H1 (cell line): ENCODE data around the gene PRR5L. TPM values are rescaled to one million over a fixed set of nuclear protein-coding genes. Genes with fewer than 3 reads are reported as not detected.

Experiments used
- CTCF ChIA-PET: fragments of 300-600 bp; sonication (Branson Sonifier 250); formaldehyde crosslinking; loops from one replicate; lab custom pipeline; 2021; ENCODE audit not compliant: partially characterized antibody; lab: Charles Lee
- POLR2A ChIA-PET: fragments of 300-600 bp; sonication (Branson Sonifier 250); formaldehyde crosslinking; loops from one replicate; lab custom pipeline; 2021; ENCODE audit warnings: inconsistent platforms; ENCODE audit not compliant: partially characterized antibody; lab: Charles Lee
- DNase-seq, 2 experiments: peaks; one replicate each; pipeline versions ENCODE4 v3.0.0 to v3.0.0-alpha.2; 2010 to 2022; ENCODE audit warnings: low spot score in 2 of 2, low read depth in 1 of 2, mixed read lengths in 1 of 2
- FAIRE-seq: peaks from 2 replicates; lab custom pipeline; 2011; peaks lifted over from hg19 to GRCh38; lab: Jason Lieb, UNC
- H2AFZ ChIP-seq: 2 replicates; pipeline ENCODE4 v1.8.1; 2012; ENCODE audit warnings: low read length, inconsistent platforms
- H2AK5ac ChIP-seq: 2 replicates; pipeline ENCODE4 v1.6.1; 2013; ENCODE audit warnings: low read depth, low read length
- H2BK120ac ChIP-seq: replicated peaks from 2 replicates; pipeline ENCODE3; 2013; ENCODE audit warnings: low read depth, low read length, inconsistent platforms
- H2BK12ac ChIP-seq: 2 replicates; pipeline ENCODE4 v1.6.1; 2013; ENCODE audit warnings: low read depth, low read length
- H2BK15ac ChIP-seq: 2 replicates; pipeline ENCODE4 v1.6.1; 2013; ENCODE audit warnings: low read length
- H2BK20ac ChIP-seq: 2 replicates; pipeline ENCODE4 v1.6.1; 2013; ENCODE audit warnings: low read length
- H2BK5ac ChIP-seq: 2 replicates; pipeline ENCODE4 v1.6.1; 2013; ENCODE audit warnings: low read depth, low read length
- H3K14ac ChIP-seq: 2 replicates; pipeline ENCODE4 v1.6.1; 2013; ENCODE audit warnings: inconsistent platforms; ENCODE audit not compliant: insufficient read length
- H3K18ac ChIP-seq: 2 replicates; pipeline ENCODE4 v1.6.1; 2013; ENCODE audit warnings: low read length; ENCODE audit errors: extremely low read depth
- H3K23ac ChIP-seq: 2 replicates; pipeline ENCODE4 v1.6.1; 2013; ENCODE audit warnings: inconsistent platforms; ENCODE audit not compliant: insufficient read length
- H3K23me2 ChIP-seq: 2 replicates; pipeline ENCODE4 v1.6.1; 2013; ENCODE audit warnings: low read depth, low read length
- H3K27ac ChIP-seq: 2 replicates; pipeline ENCODE4 v1.6.1; 2011; ENCODE audit warnings: low read depth, low read length, inconsistent platforms
- H3K27me3 ChIP-seq, 4 experiments: replicated peaks in 1 of 4; 1 replicate in 1 of 4; 2 replicates in 3 of 4; pipeline versions ENCODE4 v1.6.1 to v1.8.1; 2011 to 2013; ENCODE audit warnings: low read length in 3 of 4, mild to moderate bottlenecking in 3 of 4, inconsistent platforms in 2 of 4, mixed read lengths in 2 of 4, moderate library complexity in 1 of 4; ENCODE audit not compliant: control insufficient read depth in 3 of 4, insufficient read depth in 3 of 4; ENCODE audit errors: extremely low read depth in 1 of 4
- H3K36me3 ChIP-seq, 4 experiments: 2 replicates each; pipeline versions ENCODE4 v1.6.1 to v1.8.1; 2011 to 2013; ENCODE audit warnings: mild to moderate bottlenecking in 4 of 4, low read length in 3 of 4, moderate library complexity in 2 of 4, control low read depth in 1 of 4, inconsistent platforms in 1 of 4; ENCODE audit not compliant: insufficient read depth in 4 of 4, control insufficient read depth in 2 of 4
- H3K4ac ChIP-seq: replicated peaks from 2 replicates; pipeline ENCODE3; 2013; ENCODE audit warnings: low read length, low read depth, mixed read lengths, inconsistent platforms; ENCODE audit not compliant: insufficient read length
- H3K4me1 ChIP-seq, 4 experiments: replicated peaks in 1 of 4; 1 replicate in 1 of 4; 2 replicates in 3 of 4; pipeline versions ENCODE4 v1.6.1 to v1.8.1; 2011 to 2013; ENCODE audit warnings: low read length in 3 of 4, inconsistent platforms in 2 of 4, mixed read lengths in 1 of 4; ENCODE audit not compliant: insufficient read depth in 4 of 4, control insufficient read depth in 3 of 4
- H3K4me2 ChIP-seq, 2 experiments: 2 replicates each; pipeline versions ENCODE4 v1.6.1 to v1.8.1; 2011 to 2013; ENCODE audit warnings: low read depth in 2 of 2, low read length in 2 of 2, control low read depth in 1 of 2, inconsistent platforms in 1 of 2, mild to moderate bottlenecking in 1 of 2; ENCODE audit not compliant: insufficient read depth in 1 of 2
- H3K4me3 ChIP-seq, 4 experiments: fragments of 200-600, 300-600 bp in 1 of 4; sonication (generic), shearing (Covaris generic), sonication (Bioruptor Twin) in 1 of 4; 2 replicates each; pipeline versions ENCODE4 v1.5.1 to v1.8.1; 2011 to 2016; ENCODE audit warnings: low read length in 4 of 4, low read depth in 3 of 4, control low read depth in 2 of 4, inconsistent platforms in 2 of 4, mild to moderate bottlenecking in 2 of 4, mixed read lengths in 1 of 4, moderate library complexity in 1 of 4; ENCODE audit not compliant: insufficient read depth in 2 of 4; ENCODE audit errors: extremely low read depth in 1 of 4
- H3K56ac ChIP-seq: replicated peaks from 2 replicates; pipeline ENCODE3; 2013; ENCODE audit warnings: low read depth, mild to moderate bottlenecking, mixed read lengths, low read length, inconsistent platforms; ENCODE audit not compliant: insufficient read length
- H3K79me1 ChIP-seq: 2 replicates; pipeline ENCODE4 v1.6.1; 2013; ENCODE audit warnings: low read depth, low read length, control low read depth
- H3K79me2 ChIP-seq, 2 experiments: 2 replicates each; pipeline versions ENCODE4 v1.6.1 to v1.8.1; 2012 to 2013; ENCODE audit warnings: low read length in 2 of 2, mild to moderate bottlenecking in 2 of 2, inconsistent platforms in 1 of 2; ENCODE audit not compliant: insufficient read depth in 2 of 2, control insufficient read depth in 1 of 2
- H3K9ac ChIP-seq, 4 experiments: replicated peaks in 1 of 4; 1 replicate in 1 of 4; 2 replicates in 3 of 4; pipeline versions ENCODE4 v1.6.1 to v1.8.1; 2011 to 2013; ENCODE audit warnings: low read depth in 3 of 4, low read length in 3 of 4, control low read depth in 2 of 4, mild to moderate bottlenecking in 2 of 4, moderate library complexity in 2 of 4, inconsistent platforms in 1 of 4; ENCODE audit errors: extremely low read depth in 1 of 4
- H3K9me3 ChIP-seq, 2 experiments: 2 replicates each; pipeline versions ENCODE4 v1.6.1 to v1.8.1; 2012 to 2013; ENCODE audit warnings: mild to moderate bottlenecking in 2 of 2, moderate library complexity in 2 of 2, control low read depth in 1 of 2, inconsistent platforms in 1 of 2, low read depth in 1 of 2, low read length in 1 of 2, mixed read lengths in 1 of 2; ENCODE audit not compliant: insufficient read depth in 2 of 2
- H4K20me1 ChIP-seq, 2 experiments: replicated peaks in 1 of 2; 2 replicates each; pipeline versions ENCODE3 to v1.8.1; 2011 to 2013; ENCODE audit warnings: inconsistent platforms in 2 of 2, low read length in 2 of 2, mild to moderate bottlenecking in 1 of 2; ENCODE audit not compliant: insufficient read depth in 2 of 2, control insufficient read depth in 1 of 2
- H4K5ac ChIP-seq: 2 replicates; pipeline ENCODE4 v1.6.1; 2013; ENCODE audit warnings: low read length, low read depth, mixed read lengths, inconsistent platforms; ENCODE audit not compliant: insufficient read length
- H4K8ac ChIP-seq: 2 replicates; pipeline ENCODE4 v1.8.0; 2013; ENCODE audit warnings: mild to moderate bottlenecking, moderate library complexity, low read length, inconsistent platforms; ENCODE audit not compliant: insufficient read depth; ENCODE audit errors: extremely low read depth
- H4K91ac ChIP-seq: replicated peaks from 2 replicates; pipeline ENCODE3; 2013; ENCODE audit warnings: low read length, mixed read lengths, inconsistent platforms; ENCODE audit not compliant: insufficient read length
- ASH2L ChIP-seq: fragments of 200-600, 300-600 bp; sonication (generic); IDR thresholded peaks from one replicate; pipeline ENCODE4 v1.7.1; 2017; ENCODE audit warnings: low read length
- ATF2 ChIP-seq: IDR thresholded peaks from 2 replicates; pipeline ENCODE4 v1.6.1; 2012; ENCODE audit warnings: low read length, inconsistent platforms
- BRCA1 ChIP-seq: IDR thresholded peaks from 2 replicates; pipeline ENCODE4 v1.6.1; 2012; ENCODE audit warnings: low read depth, low read length, improper control_type of control experiment
- KDM4A ChIP-seq: IDR thresholded peaks from one replicate; pipeline ENCODE4 v1.7.1; 2012; ENCODE audit warnings: low read depth, mild to moderate bottlenecking, moderate library complexity, low read length, inconsistent platforms; ENCODE audit not compliant: severe bottlenecking
- NRF1 ChIP-seq: IDR thresholded peaks from 2 replicates; pipeline ENCODE4 v1.6.1; 2011; ENCODE audit warnings: mild to moderate bottlenecking, low read depth, low read length, improper control_type of control experiment
- PHF8 ChIP-seq: fragments of 200-600 bp; sonication (generic); conservative IDR thresholded peaks from 2 replicates; pipeline ENCODE4 v1.7.1; 2012; ENCODE audit warnings: low read depth, mild to moderate bottlenecking, inconsistent platforms, low read length, moderate library complexity
- POU5F1 ChIP-seq: IDR thresholded peaks from 2 replicates; pipeline ENCODE4 v1.6.1; 2011; ENCODE audit warnings: low read depth, mild to moderate bottlenecking, low read length, moderate library complexity
- RBBP5 ChIP-seq: IDR thresholded peaks from 2 replicates; pipeline ENCODE4 v1.7.1; 2012; ENCODE audit warnings: low read depth, mild to moderate bottlenecking, inconsistent platforms, low read length, moderate library complexity, borderline replicate concordance
- RNF2 ChIP-seq: fragments of 200-900, 300-1000 bp; sonication (generic); IDR thresholded peaks from 2 replicates; pipeline ENCODE4 v1.7.1; 2016; ENCODE audit warnings: borderline replicate concordance, low read depth, mild to moderate bottlenecking, antibody characterized with exemption, low read length; ENCODE audit not compliant: poor library complexity, severe bottlenecking; ENCODE audit errors: missing control alignments
- SIRT6 ChIP-seq: IDR thresholded peaks from one replicate; pipeline ENCODE4 v1.7.1; 2012; ENCODE audit warnings: low read length, inconsistent platforms
- SP1 ChIP-seq: IDR thresholded peaks from 2 replicates; pipeline ENCODE4 v1.6.1; 2011; ENCODE audit warnings: low read depth, low read length
- SP4 ChIP-seq: IDR thresholded peaks from 2 replicates; pipeline ENCODE4 v1.6.1; 2012; ENCODE audit warnings: low read length, inconsistent platforms
- WGBS, 2 experiments: shearing (Covaris generic) in 1 of 2; methylation state at CpG; one replicate each; pipeline versions ENCODE4 v1.1.6 to v1.1.7; 2013 to 2015; ENCODE audit warnings: low lambda C conversion rate in 2 of 2, mixed read lengths in 2 of 2, inconsistent platforms in 1 of 2, low coverage in 1 of 2, missing lambda C conversion rate in 1 of 2; ENCODE audit not compliant: insufficient replicate concordance in 2 of 2, insufficient coverage in 1 of 2, insufficient read length in 1 of 2; ENCODE audit errors: extremely low coverage in 1 of 2, missing lambda C conversion rate in 1 of 2; 5-methylcytosine and 5-hydroxymethylcytosine counted together
- polyA plus RNA-seq, 7 experiments: library from polyadenylated mRNA; depleted of rRNA in 3 of 7; stranded (reverse) in 5 of 7; unstranded in 2 of 7; fragments of >200 nt in 5 of 7; fragments of 200-250 nt in 2 of 7; gene quantifications; 1 replicate in 5 of 7; 2 replicates in 1 of 7; 4 replicates in 1 of 7; pipeline versions ENCODE4 v1.2.1 to v1.2.3, GENCODE V29; 2011 to 2013; ENCODE audit warnings: missing spikeins in 2 of 7, mixed read lengths in 2 of 7
- total RNA-seq: library from RNA; stranded (reverse); fragmentation: NEBNext Ultra II Directional; extraction: Animal tissue kit (Norgen Biotek cat#: 25700); gene quantifications from 2 replicates; pipeline ENCODE4 v1.2.1, GENCODE V29; 2021

PRR5L gene
- total and polyA plus RNA-seq, 2 of the 8 experiments (the other 6 are each of a cell fraction or from before 2014, with no cell fraction given) = 6.6 to 10.1 TPM

- H3K36me3 ChIP-seq = peaks cover 0 to 2% (median under 1%) of the 10 kb centered on the region in 4 experiments; a peak in 2 of 8 replicates
- H3K79me2 ChIP-seq = no peaks in the 10 kb centered on the region
- no peak overlapping the region for H3K4me2 ChIP-seq
- H3K14ac ChIP-seq = no peak overlapping the region
- no peak overlapping the region for H3K23ac ChIP-seq
- no peaks in the 10 kb centered on the region for H3K79me1 ChIP-seq
- ChIA-PET POLR2A (interaction anchor here (0.5 kb wide), 1 partner anchor 158 kb away, joined by 3 read pairs; no protein-coding TSS in a partner anchor), CTCF (interaction anchor here (0.5 to 2.2 kb wide), 4 partner anchors 10 to 265 kb away, joined by 3 to 6 read pairs (median 4); no protein-coding TSS in a partner anchor)
- H2BK120ac ChIP-seq = no peak overlapping the region
- no peaks in the 10 kb centered on the region for H4K20me1 ChIP-seq
- H3K56ac ChIP-seq = no peak overlapping the region
- H4K8ac ChIP-seq = no peak overlapping the region
- H3K4me1 ChIP-seq = no peaks in the 10 kb centered on the region
- no peak overlapping the region for H2BK12ac ChIP-seq
- no peak overlapping the region for H3K27ac ChIP-seq
- no peaks in the 10 kb centered on the region for H3K23me2 ChIP-seq
- no peak overlapping the region for H3K4me3 ChIP-seq
- DNase-seq = no peak
- H3K18ac ChIP-seq = no peak overlapping the region
- FAIRE-seq = no peak
- H4K91ac ChIP-seq = no peak overlapping the region
- no peak overlapping the region for H3K4ac ChIP-seq
- WGBS, 2 experiments = 88% methylated on average over 7 of the region's 7 CpGs; no CpG with 5 or more reads in 1 of the 2 experiments
- no peaks in the 10 kb centered on the region for H3K27me3 ChIP-seq
- H2BK20ac ChIP-seq = no peak overlapping the region
- H3K9ac ChIP-seq = no peak overlapping the region
- no peak overlapping the region for H2AFZ ChIP-seq
- H3K9me3 ChIP-seq = 0 out of 4 replicates have a peak, but pooled peaks cover 0 to 4% of the 10 kb centered on the region in 2 experiments
- H2BK5ac ChIP-seq = no peak overlapping the region
- H2BK15ac ChIP-seq = no peak overlapping the region
- no peak overlapping the region for H4K5ac ChIP-seq
- no peak overlapping the region for H2AK5ac ChIP-seq
- TF ChIP-seq PHF8 = no peak
- TF ChIP-seq ATF2 = no peak
- no peak for TF ChIP-seq SIRT6
- TF ChIP-seq POU5F1 = no peak
- no peak for TF ChIP-seq RBBP5
- no peak for TF ChIP-seq KDM4A
- TF ChIP-seq NRF1 = no peak
- no peak for TF ChIP-seq BRCA1
- TF ChIP-seq SP1 = no peak
- no peak for TF ChIP-seq SP4
- no peak for TF ChIP-seq ASH2L
- TF ChIP-seq RNF2 = no peak
These were observed 150.0 kb downstream of the PRR5L start for GRCh38 chr11:36446135-36446534.
